GM19099 (cell line): Measurements from ENCODE around the gene GDAP2.

Experiments used
- POLR2A ChIP-seq: IDR thresholded peaks from 3 replicates; pipeline ENCODE4 v1.6.1; 2011; ENCODE audit warnings: low read depth; ENCODE audit not compliant: insufficient read length; ENCODE audit errors: extremely low read depth

Gene GDAP2

GRCh38 chr1:117929343-117930172 is at the start of gene GDAP2, which contains the start of gene WDR3:
TSS of gene GDAP2 (minus strand) at chr1:117929621. CDS start at chr1:117920357, 9,264 bp downstream.
TSS of gene WDR3 (plus strand) at chr1:117929739. CDS start at chr1:117933320, 3,581 bp downstream.
- TF ChIP-seq POLR2A = peak; percentile 62

GRCh38 chr1:117976381-117976780 is 47.0 kb upstream of the GDAP2 start:
- no peak for TF ChIP-seq POLR2A

GRCh38 chr1:117971777-117972176 is 42.4 kb upstream of the GDAP2 start:
- no peak for TF ChIP-seq POLR2A

GRCh38 chr1:117970252-117970651 is 40.8 kb upstream of the GDAP2 start:
- TF ChIP-seq POLR2A = no peak

- no peak for TF ChIP-seq POLR2A
Observed at GRCh38 chr1:117967881-117968280, 38.5 kb upstream of the GDAP2 start.

GRCh38 chr1:117967477-117967876 is 38.1 kb upstream of the GDAP2 start:
- TF ChIP-seq POLR2A = no peak

GRCh38 chr1:117964290-117965038 is 35.0 kb upstream of the GDAP2 start:
- no peak for TF ChIP-seq POLR2A

- TF ChIP-seq POLR2A = no peak
Observed at GRCh38 chr1:117959364-117959763, 29.9 kb upstream of the GDAP2 start.

- TF ChIP-seq POLR2A = no peak
Observed at GRCh38 chr1:117952386-117952785, 23.0 kb upstream of the GDAP2 start.

GRCh38 chr1:117942293-117942692 is 12.9 kb upstream of the GDAP2 start:
- TF ChIP-seq POLR2A = no peak

- TF ChIP-seq POLR2A = no peak
Observed at GRCh38 chr1:117933769-117934168, 4.3 kb upstream of the GDAP2 start.

- no peak for TF ChIP-seq POLR2A
Observed at GRCh38 chr1:117932576-117932975, 3.2 kb upstream of the GDAP2 start.

GRCh38 chr1:117930484-117930883 is 1.1 kb upstream of the GDAP2 start:
- TF ChIP-seq POLR2A = no peak

- no peak for TF ChIP-seq POLR2A
Observed at GRCh38 chr1:117930173-117930447, 689 bp upstream of the GDAP2 start.

- TF ChIP-seq POLR2A = no peak
Observed at GRCh38 chr1:117928881-117929342, 509 bp downstream of the GDAP2 start.

- no peak for TF ChIP-seq POLR2A
Observed at GRCh38 chr1:117925981-117926380, 3.4 kb downstream of the GDAP2 start.
